TTC549 (cell line): Measurements from ENCODE around the gene EEA1.
"Not testable (repeated sequence)": the region's sequence is repeated elsewhere in the genome, so short reads cannot be mapped to it uniquely, and the experiment has no call there.

Source experiments
- FAIRE-seq: peaks from 2 replicates; lab custom pipeline; 2012; peaks lifted over from hg19 to GRCh38; lab: Jason Lieb, UNC

Gene EEA1

GRCh38 chr12:92796650-92797049 is 132.4 kb downstream of the EEA1 start:
- no peak for FAIRE-seq

GRCh38 chr12:92794814-92795213 is 134.3 kb downstream of the EEA1 start:
- no peak for FAIRE-seq

- FAIRE-seq: not testable (repeated sequence)
Measured at GRCh38 chr12:92794356-92794755, 134.7 kb downstream of the EEA1 start.

- FAIRE-seq: no peak
Measured at GRCh38 chr12:92786045-92786444, 143.1 kb downstream of the EEA1 start.

GRCh38 chr12:92785563-92785950 is 143.5 kb downstream of the EEA1 start:
- no peak for FAIRE-seq

- peak; percentile 91 for FAIRE-seq
Measured at GRCh38 chr12:92784797-92785562, 144.1 kb downstream of the EEA1 start.

GRCh38 chr12:92784356-92784755 is 144.7 kb downstream of the EEA1 start:
- no peak for FAIRE-seq

- FAIRE-seq: no peak
Measured at GRCh38 chr12:92779902-92780301, 149.2 kb downstream of the EEA1 start.

GRCh38 chr12:92778525-92778924 is 150.6 kb downstream of the EEA1 start:
- FAIRE-seq: no peak

GRCh38 chr12:92775416-92775815 is 153.7 kb downstream of the EEA1 start:
- no peak for FAIRE-seq

GRCh38 chr12:92771001-92771400 is 158.1 kb downstream of the EEA1 start:
- FAIRE-seq: no peak

GRCh38 chr12:92769124-92769901 is 159.8 kb downstream of the EEA1 start:
- FAIRE-seq: no peak

- FAIRE-seq: no peak
Measured at GRCh38 chr12:92765871-92766270, 163.2 kb downstream of the EEA1 start.

- no peak for FAIRE-seq
Measured at GRCh38 chr12:92764831-92765230, 164.3 kb downstream of the EEA1 start.

- no peak for FAIRE-seq
Measured at GRCh38 chr12:92762773-92763172, 166.3 kb downstream of the EEA1 start.

- FAIRE-seq: no peak
Measured at GRCh38 chr12:92759634-92760268, 169.3 kb downstream of the EEA1 start.

GRCh38 chr12:92757597-92758121 is 171.4 kb downstream of the EEA1 start:
- FAIRE-seq: no peak

GRCh38 chr12:92756898-92757596 is 172.0 kb downstream of the EEA1 start:
- no peak for FAIRE-seq

- FAIRE-seq: no peak
Measured at GRCh38 chr12:92753976-92754885, 174.9 kb downstream of the EEA1 start.

GRCh38 chr12:92749691-92750090 is 179.4 kb downstream of the EEA1 start:
- peak; percentile 96 for FAIRE-seq

GRCh38 chr12:92747151-92747550 is 181.9 kb downstream of the EEA1 start:
- FAIRE-seq: no peak
